ENCODE results near the gene TAS2R13.

Gene TAS2R13, protein sequence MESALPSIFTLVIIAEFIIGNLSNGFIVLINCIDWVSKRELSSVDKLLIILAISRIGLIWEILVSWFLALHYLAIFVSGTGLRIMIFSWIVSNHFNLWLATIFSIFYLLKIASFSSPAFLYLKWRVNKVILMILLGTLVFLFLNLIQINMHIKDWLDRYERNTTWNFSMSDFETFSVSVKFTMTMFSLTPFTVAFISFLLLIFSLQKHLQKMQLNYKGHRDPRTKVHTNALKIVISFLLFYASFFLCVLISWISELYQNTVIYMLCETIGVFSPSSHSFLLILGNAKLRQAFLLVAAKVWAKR

DNA sequence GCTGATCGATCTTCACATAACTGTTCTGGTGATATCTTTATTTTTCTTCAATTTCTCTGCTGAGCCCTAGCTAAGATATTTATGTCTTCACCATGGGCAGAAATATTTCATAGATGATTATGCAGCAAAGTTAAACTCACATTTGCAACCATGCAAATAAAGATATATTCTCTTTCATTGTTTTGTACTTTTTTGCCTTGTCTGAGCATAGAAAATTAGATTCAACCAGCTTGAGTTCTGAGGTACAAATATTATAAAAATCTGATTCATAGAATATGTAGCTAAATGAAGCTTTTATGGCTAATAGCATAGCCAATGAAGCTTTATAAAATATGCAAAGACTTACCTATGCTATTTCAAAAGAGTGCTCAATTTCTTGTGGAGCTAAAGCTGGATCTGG is at the start of gene TAS2R13:
TAS2R13 (minus strand) TSS at position 101 of the 400 bp plus-strand sequence. CDS start 264 bp downstream, outside the sequence.
- intact Hi-C loops (cut with DNase I), result no loop called here
- DNase-seq, result no peak

- intact Hi-C loops (cut with DNase I), result no loop called here
- no peak for DNase-seq
These were observed 48.4 kb upstream of the TAS2R13 start for GRCh38 chr12:10957741-10958140.

GRCh38 chr12:10956085-10956484 is 46.7 kb upstream of the TAS2R13 start:
- intact Hi-C loops (cut with DNase I), result no loop called here
- DNase-seq, result no peak

GRCh38 chr12:10952645-10953044 is 43.3 kb upstream of the TAS2R13 start:
- intact Hi-C loops (cut with DNase I), result no loop called here
- DNase-seq, result peak in 28 of 42 donors; percentile 5 to 72 (median 33)

DNA sequence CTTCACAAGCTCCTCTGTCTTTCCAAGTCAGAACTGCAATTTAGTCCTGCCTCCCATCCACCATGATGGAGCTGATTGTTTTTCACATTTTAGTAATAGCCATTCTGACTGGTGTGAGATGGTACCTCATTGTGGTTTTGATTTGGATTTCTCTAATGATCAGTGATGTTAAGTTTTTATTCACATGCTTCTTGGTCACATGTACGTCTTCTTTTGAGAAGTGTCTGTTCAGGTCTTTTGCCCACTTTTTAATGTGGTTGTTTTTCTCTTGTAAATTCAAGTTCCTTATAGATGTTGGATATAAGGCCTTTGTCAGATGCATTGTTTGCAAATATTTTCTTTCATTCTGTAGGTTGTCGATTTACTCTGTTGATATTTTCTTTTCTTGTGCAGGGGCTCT is 33.8 kb upstream of the TAS2R13 start:
- intact Hi-C loops (cut with DNase I), result no loop called here
- no peak for DNase-seq

DNA sequence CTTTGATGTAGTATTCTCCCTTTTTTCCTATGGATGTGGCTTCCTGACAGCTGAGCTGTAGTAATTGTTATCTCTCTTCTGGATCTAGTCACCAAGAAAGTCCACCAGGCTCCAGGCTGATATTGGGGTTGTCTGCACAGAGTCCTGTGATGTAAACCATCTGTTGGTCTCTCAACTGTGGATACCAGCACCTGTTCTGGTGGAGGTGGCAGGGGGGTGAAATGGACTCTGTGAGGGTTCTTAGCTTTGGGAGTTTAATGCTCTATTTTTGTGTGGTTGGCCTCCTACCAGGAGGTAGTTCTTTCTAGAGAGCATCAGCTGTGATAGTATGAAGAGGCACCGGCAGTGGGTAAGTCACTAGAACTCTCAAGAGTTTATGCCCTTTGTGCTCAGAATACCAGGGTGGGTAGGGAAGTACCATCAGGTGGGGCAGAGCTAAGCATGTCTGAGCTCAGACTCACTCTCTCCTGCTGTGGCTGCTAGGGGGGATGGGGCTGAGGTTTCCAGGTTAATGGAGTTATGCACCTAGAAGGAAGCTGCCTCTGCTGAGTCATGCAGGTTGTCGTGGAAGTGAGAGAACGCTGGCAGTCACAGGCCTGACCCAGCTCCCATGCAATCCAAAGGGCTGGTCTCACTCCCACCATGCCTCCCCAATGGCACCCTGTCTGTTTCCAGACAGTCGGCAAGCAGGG is 32.7 kb upstream of the TAS2R13 start:
- DNase-seq, result no peak
- intact Hi-C loops (cut with DNase I), result no loop called here

DNA sequence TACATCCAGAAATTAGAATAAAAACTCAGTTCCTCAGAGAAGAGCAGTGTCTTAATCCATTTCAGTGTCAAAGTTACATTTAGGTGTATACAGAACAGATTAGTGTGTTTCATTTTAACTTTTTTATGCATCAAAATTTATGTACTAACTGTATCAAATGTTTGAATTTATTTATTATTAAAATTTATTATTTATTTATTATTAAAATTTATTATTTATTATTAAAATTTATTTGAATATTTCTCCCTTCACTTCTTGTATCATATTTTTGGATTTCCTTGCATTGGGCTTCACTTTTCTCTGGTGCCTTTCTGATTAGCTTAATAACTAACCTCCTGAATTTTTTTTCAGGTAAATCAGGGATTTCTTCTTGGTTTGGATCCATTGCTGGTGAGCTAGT is 32.0 kb upstream of the TAS2R13 start:
- intact Hi-C loops (cut with DNase I), result no loop called here
- DNase-seq, result no peak

GRCh38 chr12:10940389-10940788 is 31.0 kb upstream of the TAS2R13 start:
- no peak for DNase-seq
- intact Hi-C loops (cut with DNase I), result no loop called here

- DNase-seq, result no peak
- intact Hi-C loops (cut with DNase I), result no loop called here
These were observed 29.8 kb upstream of the TAS2R13 start, which contains the start of gene TAS2R14 for GRCh38 chr12:10939163-10939562. TAS2R14 (minus strand) TSS chr12:10939263; CDS start chr12:10939207, 56 bp downstream.

- intact Hi-C loops (cut with DNase I), result no loop called here
- DNase-seq, result no peak
These were observed 27.1 kb upstream of the TAS2R13 start for GRCh38 chr12:10936506-10936905.

- no peak for DNase-seq
- intact Hi-C loops (cut with DNase I), result no loop called here
These were observed 19.5 kb upstream of the TAS2R13 start, which contains the start of gene PRH2 for GRCh38 chr12:10928746-10929286. PRH2 (plus strand) TSS chr12:10929236; CDS start chr12:10929274, 38 bp downstream.

- no peak for DNase-seq
- intact Hi-C loops (cut with DNase I), result no loop called here
These were observed 16.9 kb upstream of the TAS2R13 start for GRCh38 chr12:10926269-10926668.

- intact Hi-C loops (cut with DNase I), result no loop called here
- no peak for DNase-seq
These were observed 10.4 kb upstream of the TAS2R13 start for GRCh38 chr12:10919809-10920208.

- intact Hi-C loops (cut with DNase I), result no loop called here
These were observed 1.0 kb upstream of the TAS2R13 start for GRCh38 chr12:10910380-10910779.

DNA sequence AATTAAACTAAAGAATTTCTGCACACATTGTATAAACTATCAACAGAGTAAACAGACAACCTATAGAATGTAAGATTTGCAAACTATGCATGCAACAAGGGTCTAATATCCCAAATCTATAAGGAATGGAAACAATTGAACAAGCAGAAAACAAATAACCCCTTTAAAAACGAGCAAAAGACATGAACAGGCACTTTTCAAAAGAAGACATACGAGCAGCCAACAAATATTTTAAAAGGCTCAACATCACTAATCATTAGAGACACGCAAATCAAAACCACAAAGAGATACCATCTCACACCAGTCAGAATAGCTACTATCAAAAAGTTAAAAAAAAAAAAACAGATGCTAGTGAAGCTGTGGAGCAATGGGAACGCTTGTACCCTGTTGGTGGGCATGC is 4.7 kb downstream of the TAS2R13 start:
- intact Hi-C loops (cut with DNase I), result no loop called here
- no peak for DNase-seq

More at GRCh38 chr12:10910380-10910779, 1.0 kb upstream of the TAS2R13 start:
- no peak for DNase-seq

DNA sequence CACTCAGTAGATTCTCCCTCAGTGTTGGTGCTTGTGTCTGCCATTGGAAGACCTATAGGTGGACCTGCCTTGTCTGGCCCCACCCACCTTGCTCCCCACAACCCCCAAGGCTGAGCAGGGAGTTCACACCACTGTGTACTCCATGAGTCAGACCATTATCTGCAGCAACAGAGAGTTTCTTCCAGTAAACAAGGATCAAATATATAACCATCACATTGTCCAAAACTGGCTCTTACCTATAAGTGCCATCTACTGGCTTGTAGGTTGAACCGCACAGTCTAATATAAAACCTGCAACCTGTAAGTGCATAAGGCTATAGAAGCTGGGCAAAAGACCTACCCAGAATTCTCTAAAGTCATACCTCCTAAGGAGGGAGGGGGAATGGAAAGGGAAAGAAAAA is 7.9 kb downstream of the TAS2R13 start:
- intact Hi-C loops (cut with DNase I), result no loop called here
- DNase-seq, result no peak

DNA sequence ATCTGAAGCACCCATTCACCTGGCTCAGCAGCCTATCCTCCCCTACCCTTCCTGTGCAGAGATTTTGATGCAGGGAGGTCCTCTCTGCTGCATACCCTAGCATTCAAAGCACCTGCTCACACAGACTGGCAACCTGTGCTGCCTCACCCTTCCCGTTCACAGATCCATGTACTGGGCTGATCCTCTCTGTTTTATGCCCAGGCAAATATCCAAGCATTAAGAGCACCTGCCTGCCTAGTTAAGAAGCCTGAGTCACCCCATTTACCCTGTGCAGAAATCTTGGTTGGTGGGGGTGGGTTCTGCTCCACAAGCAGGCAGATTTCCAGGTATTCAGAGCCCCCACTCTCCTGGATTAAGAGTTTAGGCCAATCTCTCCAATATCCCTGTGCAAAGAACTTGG is 8.4 kb downstream of the TAS2R13 start:
- DNase-seq, result no peak
- intact Hi-C loops (cut with DNase I), result no loop called here

DNA sequence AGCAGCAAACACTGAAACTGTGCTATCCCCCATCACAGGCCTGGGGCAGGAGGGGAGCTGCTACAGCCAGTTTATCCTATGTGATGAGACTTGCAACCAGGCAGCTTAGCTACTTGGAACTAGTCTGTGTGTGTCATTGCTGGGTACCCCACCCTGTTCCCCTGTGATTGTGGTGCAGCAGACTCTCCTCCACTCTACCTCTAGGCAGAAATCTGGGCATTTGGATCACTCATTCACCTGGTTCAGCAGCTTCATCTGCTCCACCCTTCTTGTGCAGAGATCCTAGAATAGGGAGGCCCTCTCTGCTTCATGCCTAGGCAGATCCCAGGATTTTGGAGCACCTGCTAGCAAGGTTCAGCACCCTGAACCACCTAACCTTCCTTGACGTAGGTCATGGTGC is 8.8 kb downstream of the TAS2R13 start:
- intact Hi-C loops (cut with DNase I), result no loop called here
- DNase-seq, result no peak

DNA sequence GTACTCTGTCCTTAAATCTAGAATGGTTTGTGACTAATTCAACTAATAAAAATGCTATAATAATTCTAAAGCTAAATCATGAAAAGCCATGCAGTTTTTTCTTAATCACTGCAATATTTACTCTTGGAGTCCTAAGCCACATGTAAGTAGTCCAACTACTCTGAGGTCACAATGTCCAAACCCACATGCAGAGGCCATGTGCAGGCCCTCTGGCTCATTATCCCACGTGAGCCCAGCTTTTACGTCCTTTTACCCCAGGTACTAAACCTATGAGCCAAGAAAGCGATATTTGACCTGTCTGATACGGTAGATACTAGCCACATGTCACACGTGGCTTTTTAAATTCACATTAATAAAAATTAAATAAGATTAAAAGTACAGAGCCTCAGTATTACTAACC is 12.5 kb downstream of the TAS2R13 start:
- no peak for DNase-seq
- intact Hi-C loops (cut with DNase I), result no loop called here

GRCh38 chr12:10891937-10892336 is 17.4 kb downstream of the TAS2R13 start:
- DNase-seq, result no peak
- intact Hi-C loops (cut with DNase I), result no loop called here
